GM12864 (cell line): ENCODE data around the gene TNIK.
"Not testable (repeated sequence)": the region's sequence is repeated elsewhere in the genome, so short reads cannot be mapped to it uniquely, and the experiment has no call there.

Experiments
- DNase-seq: peaks from one replicate; pipeline ENCODE4 v3.0.0-alpha.2; 2011; ENCODE audit warnings: low read depth
- H3K4me3 ChIP-seq: 2 replicates; pipeline ENCODE4 v1.5.1; 2011; ENCODE audit warnings: mild to moderate bottlenecking, low read depth, low read length, control low read depth
- CTCF ChIP-seq: IDR thresholded peaks from 2 replicates; pipeline ENCODE4 v1.5.1; 2011; ENCODE audit warnings: low read depth, mild to moderate bottlenecking, moderate library complexity, low read length, control low read depth, inconsistent platforms; ENCODE audit errors: missing control alignments

Gene TNIK

DNA sequence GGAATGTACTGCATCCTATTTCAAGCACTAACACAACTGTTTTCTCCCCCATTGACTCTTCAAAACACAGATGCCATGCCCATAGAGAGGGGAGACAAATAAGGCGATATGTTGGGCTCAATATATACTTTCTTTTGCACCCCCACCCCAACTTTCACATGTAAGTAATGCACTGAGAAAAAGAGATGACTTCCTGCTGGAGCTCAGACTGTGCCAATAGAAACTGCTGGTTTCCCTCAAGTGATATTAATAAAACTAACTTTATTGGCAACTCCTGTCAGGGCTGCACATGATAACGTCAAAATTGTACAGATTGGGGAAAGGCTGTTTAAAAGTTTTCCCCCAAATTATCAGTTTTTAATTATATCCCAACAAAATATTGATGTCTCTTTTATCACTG is 163.0 kb downstream of the TNIK start:
- H3K4me3 ChIP-seq, result no peak overlapping the region
- no peak for DNase-seq
- TF ChIP-seq CTCF, result no peak

DNA sequence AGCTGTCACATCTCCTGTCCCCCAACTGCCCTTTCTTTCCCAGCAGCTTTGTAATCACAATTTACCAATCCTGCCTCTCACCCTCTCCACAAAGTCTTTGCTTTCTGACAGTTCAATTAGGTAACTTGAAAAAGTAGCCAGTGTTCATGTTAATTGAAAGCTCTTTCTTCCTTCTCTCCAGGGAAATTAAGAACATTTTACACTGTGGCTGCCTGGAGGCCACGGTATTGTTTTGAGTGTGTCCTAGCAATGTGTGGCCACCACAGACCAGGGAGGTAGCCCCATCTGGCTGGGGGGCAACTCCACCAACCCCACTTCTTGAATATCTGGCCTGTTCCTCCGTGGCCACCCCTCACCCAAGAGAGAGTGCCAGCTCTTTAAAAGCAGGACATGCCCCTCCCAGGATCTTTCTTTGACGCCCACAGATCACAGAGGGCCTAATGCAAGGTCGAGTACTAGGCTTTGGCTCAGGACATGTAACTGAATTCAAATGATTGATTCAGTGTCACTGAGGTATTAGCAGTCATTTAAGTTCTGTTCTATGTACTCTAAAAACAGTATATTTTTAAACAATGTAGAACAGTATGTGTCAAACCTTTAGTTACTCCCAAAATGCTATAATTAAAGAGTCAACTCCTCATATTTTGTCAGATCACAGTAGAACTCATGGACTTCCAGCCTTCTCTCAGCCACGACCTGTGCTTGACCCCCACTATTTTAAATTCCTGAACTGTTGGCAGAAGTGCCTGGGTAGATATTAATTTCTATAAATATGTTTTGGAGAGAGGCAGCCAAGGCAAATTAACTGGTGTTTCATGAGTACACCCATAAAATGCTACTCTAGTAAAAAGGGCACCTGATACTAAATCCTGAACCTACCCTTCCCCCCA is 164.5 kb downstream of the TNIK start:
- TF ChIP-seq CTCF, result no peak
- no peak overlapping the region for H3K4me3 ChIP-seq
- DNase-seq, result no peak

DNA sequence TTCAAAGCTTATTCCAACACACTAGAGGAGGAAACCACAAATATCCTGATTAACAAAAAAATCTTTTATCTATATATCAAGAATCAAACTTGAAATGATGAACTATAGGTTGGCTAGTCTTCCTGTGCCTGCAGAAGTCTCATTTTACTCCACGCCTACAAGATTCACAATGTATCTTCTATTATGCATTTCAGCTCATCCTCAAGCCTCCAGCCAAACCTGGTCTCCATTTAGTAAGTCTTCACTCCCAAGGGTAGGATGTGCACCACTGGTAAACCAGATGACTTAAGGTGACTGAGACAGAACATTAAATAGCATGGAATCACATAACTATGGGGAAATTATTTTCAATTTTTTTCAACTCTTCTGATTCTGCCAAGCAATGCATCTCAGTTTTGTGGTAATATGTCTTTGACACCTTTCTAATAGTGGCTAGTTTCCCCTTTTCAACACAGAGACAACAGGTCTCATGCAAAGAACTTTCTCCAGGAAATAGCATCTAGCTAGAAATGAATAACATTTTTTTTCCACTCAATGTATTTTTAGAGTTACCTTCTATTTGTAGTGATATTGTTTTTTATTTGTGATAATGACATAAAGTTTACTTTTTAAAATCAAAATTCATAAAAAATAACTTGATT is 166.9 kb downstream of the TNIK start:
- no peak overlapping the region for H3K4me3 ChIP-seq
- DNase-seq, result no peak
- TF ChIP-seq CTCF, result no peak

DNA sequence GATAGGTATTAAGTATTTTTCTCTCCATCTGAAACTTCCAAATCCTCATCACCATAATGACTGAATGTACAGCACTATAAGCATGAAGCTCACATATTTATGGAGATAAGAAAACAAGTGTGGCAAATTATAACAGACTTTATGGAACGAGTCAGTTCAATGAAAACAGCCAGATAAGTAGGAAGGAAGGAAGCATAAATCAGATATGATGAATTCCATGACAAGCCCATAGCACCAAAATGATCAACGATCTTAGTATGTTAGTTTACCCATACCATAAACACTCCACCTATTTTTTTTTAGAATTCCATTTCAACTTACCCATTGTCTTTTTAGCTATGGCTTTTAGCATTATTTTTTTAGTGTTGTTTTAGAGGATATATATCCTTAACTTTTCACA is 169.5 kb downstream of the TNIK start:
- TF ChIP-seq CTCF, result no peak
- DNase-seq, result no peak
- no peak overlapping the region for H3K4me3 ChIP-seq

DNA sequence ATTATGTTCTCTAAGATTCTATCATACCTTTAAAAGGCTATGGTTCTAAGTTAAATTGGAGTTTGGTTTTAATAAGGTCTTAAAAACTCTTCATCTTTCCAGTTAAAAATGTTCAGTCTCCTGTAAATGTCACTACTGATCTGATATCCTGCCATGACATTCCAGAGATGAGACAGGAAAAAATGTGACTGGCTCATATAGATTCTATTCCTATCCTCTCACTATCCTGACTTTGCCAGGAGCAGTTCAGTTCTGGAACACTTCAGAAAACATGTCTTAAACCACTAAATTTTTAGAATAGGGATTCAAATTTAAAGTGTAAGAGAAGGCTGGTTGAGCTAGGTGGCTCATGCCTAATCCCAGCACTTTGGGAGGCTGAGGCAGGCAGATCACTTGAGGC is 170.9 kb downstream of the TNIK start:
- no peak overlapping the region for H3K4me3 ChIP-seq

DNA sequence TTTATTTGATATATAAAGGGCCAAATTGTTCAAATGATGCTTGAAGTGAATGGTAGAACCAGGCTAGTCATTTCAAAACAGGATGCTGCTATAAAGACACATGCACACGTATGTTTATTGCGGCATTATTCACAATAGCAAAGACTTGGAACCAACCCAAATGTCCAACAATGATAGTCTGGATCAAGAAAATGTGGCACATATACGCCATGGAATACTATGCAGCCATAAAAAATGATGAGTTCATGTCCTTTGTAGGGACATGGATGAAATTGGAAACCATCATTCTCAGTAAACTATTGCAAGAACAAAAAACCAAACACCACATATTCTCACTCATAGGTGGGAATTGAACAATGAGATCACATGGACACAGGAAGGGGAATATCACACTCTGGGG is 172.4 kb downstream of the TNIK start:
- H3K4me3 ChIP-seq, DNase-seq: not testable (repeated sequence)

More for the DNA sequence above, 170.9 kb downstream of the TNIK start:
- TF ChIP-seq CTCF, result no peak
- DNase-seq, result no peak

GRCh38 chr3:171286580-171287249 is 173.5 kb downstream of the TNIK start:
- H3K4me3 ChIP-seq, result no peak overlapping the region
- DNase-seq, result peak; percentile 70
- TF ChIP-seq CTCF, result no peak
